Vagina (tissue), 2 donors: ENCODE measurements around the gene CSPG5. TPM values are rescaled to one million over a fixed set of nuclear protein-coding genes. Genes with fewer than 3 reads are reported as not detected.

Source experiments
- DNase-seq, 2 donors: peaks; one replicate each; pipeline ENCODE4 v3.0.0-alpha.2; 2017; ENCODE audit errors: extremely low spot score in 2 of 2
- H3K27ac ChIP-seq: fragments of 200-600 bp; sonication (generic); one replicate; pipeline ENCODE4 v1.5.1; 2019
- H3K27me3 ChIP-seq: fragments of 200-600 bp; sonication (generic); one replicate; pipeline ENCODE4 v1.5.1; 2019
- H3K36me3 ChIP-seq, 2 donors: fragments of 200-600 bp; sonication (generic); one replicate each; pipeline ENCODE4 v1.5.1; 2017 to 2019
- H3K4me1 ChIP-seq: fragments of 200-600 bp; sonication (generic); one replicate; pipeline ENCODE4 v1.5.1; 2019
- H3K4me3 ChIP-seq, 2 donors: fragments of 200-600 bp; sonication (generic); 1 replicate in 1 of 2; 2 replicates in 1 of 2; pipeline ENCODE4 v1.5.1; 2016 to 2019
- H3K9me3 ChIP-seq: fragments of 200-600 bp; sonication (generic); one replicate; pipeline ENCODE4 v1.5.1; 2019
- POLR2A ChIP-seq, 2 donors: fragments of 450-650 bp; IDR thresholded peaks; one replicate each; pipeline ENCODE4 v1.6.1; 2017; ENCODE audit warnings: antibody characterized with exemption in 2 of 2, mild to moderate bottlenecking in 2 of 2, moderate library complexity in 2 of 2
- POLR2AphosphoS5 ChIP-seq, 2 donors: sonication (generic); formaldehyde crosslinking; IDR thresholded peaks; one replicate each; pipeline ENCODE4 v1.9.0; 2017; ENCODE audit warnings: antibody characterized with exemption in 2 of 2, mild to moderate bottlenecking in 2 of 2, low read depth in 1 of 2; ENCODE audit not compliant: insufficient read depth in 1 of 2
- intact Hi-C: fragments of 100-400 bp; cut with DNase I; formaldehyde crosslinking; loops from one replicate; pipeline ENCODE4 v1.15.1; 2023
- total RNA-seq: library from RNA; depleted of rRNA; stranded (reverse); fragments of >200 nt; gene quantifications from one replicate; pipeline ENCODE4 v1.2.3, GENCODE V29; 2016
- TF ChIP-seq, protein P1 (sequence below), 3 experiments: fragments of 450-650 bp in 2 of 3; fragments of 200-600 bp in 1 of 3; sonication (generic) in 1 of 3; IDR thresholded peaks; one replicate each; pipeline ENCODE4 v1.5.1; 2017 to 2019; ENCODE audit warnings: antibody characterized with exemption in 3 of 3, mild to moderate bottlenecking in 2 of 3, moderate library complexity in 2 of 3

Gene CSPG5
- total RNA-seq, 1 donor from 2014 or later: 0.98 TPM

DNA sequence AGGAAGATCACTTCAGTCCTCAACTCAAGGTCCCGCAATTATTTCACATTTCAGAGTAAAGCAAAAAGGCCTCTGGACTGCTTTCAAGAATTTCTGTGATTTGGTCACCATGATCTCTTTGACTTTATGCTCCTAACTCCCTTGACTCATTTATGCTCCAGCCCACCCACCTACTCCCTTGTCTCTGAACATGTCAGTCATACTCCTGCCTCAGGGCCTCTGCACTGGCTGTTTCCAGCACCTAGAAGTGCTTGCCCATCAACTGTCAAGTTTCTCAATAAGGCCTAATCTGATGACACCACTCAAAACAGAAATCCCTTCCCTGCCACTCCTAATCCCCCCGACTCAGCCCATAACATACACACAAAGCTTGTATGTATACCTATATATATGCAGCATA lies 36.1 kb upstream of the CSPG5 start:
- TF ChIP-seq, protein P1, sequence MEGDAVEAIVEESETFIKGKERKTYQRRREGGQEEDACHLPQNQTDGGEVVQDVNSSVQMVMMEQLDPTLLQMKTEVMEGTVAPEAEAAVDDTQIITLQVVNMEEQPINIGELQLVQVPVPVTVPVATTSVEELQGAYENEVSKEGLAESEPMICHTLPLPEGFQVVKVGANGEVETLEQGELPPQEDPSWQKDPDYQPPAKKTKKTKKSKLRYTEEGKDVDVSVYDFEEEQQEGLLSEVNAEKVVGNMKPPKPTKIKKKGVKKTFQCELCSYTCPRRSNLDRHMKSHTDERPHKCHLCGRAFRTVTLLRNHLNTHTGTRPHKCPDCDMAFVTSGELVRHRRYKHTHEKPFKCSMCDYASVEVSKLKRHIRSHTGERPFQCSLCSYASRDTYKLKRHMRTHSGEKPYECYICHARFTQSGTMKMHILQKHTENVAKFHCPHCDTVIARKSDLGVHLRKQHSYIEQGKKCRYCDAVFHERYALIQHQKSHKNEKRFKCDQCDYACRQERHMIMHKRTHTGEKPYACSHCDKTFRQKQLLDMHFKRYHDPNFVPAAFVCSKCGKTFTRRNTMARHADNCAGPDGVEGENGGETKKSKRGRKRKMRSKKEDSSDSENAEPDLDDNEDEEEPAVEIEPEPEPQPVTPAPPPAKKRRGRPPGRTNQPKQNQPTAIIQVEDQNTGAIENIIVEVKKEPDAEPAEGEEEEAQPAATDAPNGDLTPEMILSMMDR (IDR thresholded peaks at IDR 0.05): no peak
- no peak for TF ChIP-seq POLR2AphosphoS5 (IDR thresholded peaks at IDR 0.05; ENCODE audit: insufficient read depth in 1 of 2, low read depth in 1 of 2)
- Histone ChIP-seq H3K9me3 (no peaks in the 10 kb centered on the region), H3K27ac (no peak overlapping the region), H3K4me3 (no peak overlapping the region), H3K4me1 (peaks cover 8% of the 10 kb centered on the region), H3K27me3 (no peaks in the 10 kb centered on the region), H3K36me3 (peaks cover 0 to 26% of the 10 kb centered on the region in 2 donors)
- intact Hi-C loops: no loop called here
- no peak for DNase-seq

DNA sequence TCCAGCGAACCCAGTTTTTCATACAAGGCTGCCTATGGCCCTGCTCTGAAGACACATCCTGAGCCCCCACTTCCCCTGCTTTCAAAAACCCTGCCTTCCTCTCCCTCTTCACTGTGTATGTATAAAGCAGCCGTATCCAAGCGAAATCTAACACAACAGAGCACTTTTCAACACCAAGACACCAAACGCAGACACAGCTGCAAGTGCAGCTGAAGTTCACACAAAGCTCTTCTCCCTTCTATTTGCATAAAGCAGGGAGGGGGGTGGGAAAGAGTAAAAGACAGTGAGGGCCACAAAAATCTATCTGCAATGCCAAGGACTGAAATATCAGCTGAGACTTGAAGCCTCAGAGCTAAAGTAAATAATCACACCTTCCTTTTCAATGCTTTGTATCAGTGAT lies 35.1 kb upstream of the CSPG5 start:
- Histone ChIP-seq H3K27ac (no peak overlapping the region), H3K36me3 (peaks cover 0 to 25% of the 10 kb centered on the region in 2 donors), H3K4me3 (no peak overlapping the region), H3K9me3 (no peaks in the 10 kb centered on the region), H3K4me1 (peaks cover 8% of the 10 kb centered on the region), H3K27me3 (no peaks in the 10 kb centered on the region)
- DNase-seq: no peak
- TF ChIP-seq, protein P1 (IDR thresholded peaks at IDR 0.05): no peak
- TF ChIP-seq POLR2AphosphoS5 (IDR thresholded peaks at IDR 0.05; ENCODE audit: insufficient read depth in 1 of 2, low read depth in 1 of 2) (no peak), POLR2A (IDR thresholded peaks at IDR 0.05) (no peak)
- intact Hi-C loops: no loop called here

DNA sequence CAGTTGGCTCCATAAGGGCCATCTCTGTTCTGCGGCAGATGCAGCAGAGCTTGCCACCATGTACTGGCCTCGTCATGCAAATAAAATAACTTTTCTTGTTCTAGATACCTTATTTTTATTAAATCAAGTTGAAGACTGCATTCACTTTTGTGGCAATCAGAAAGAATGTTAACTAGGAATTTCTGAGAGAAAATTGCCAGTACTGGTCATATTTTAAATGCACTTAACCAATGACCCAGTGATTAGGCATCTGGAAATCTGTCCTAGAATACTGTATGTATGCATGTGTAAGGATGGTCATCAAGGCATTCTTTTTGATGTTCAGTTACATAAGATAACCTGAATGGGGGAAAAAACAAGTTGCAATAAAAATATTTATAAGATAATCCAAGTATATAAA lies 34.2 kb upstream of the CSPG5 start:
- Histone ChIP-seq H3K27ac (no peak overlapping the region), H3K27me3 (no peaks in the 10 kb centered on the region), H3K9me3 (no peaks in the 10 kb centered on the region), H3K4me3 (no peak overlapping the region), H3K36me3 (peaks cover 0 to 20% of the 10 kb centered on the region in 2 donors), H3K4me1 (peaks cover 8% of the 10 kb centered on the region)
- no peak for TF ChIP-seq POLR2AphosphoS5 (IDR thresholded peaks at IDR 0.05; ENCODE audit: insufficient read depth in 1 of 2, low read depth in 1 of 2)
- TF ChIP-seq POLR2A (IDR thresholded peaks at IDR 0.05): no peak
- TF ChIP-seq, protein P1 (IDR thresholded peaks at IDR 0.05): no peak
- intact Hi-C loops: no loop called here
- no peak for DNase-seq

DNA sequence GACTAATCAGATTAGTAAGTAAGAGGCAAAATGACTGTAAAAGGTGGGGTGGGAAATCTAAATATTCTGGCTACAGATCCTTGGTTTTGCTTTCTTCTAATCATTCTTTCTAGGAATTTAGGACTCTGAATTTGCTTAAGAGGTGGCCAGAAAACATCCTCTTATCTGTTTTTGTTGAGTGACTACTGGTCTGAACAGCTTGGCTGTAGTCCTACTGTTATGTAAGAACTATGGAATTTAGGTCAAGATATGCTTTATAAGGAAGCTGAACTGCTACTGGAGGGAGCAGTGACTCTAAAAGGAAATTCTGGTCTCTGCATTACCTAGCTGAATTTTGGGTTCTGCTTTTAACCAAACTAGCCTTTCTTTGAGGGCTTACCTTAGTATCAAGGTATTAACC lies 33.5 kb upstream of the CSPG5 start:
- Histone ChIP-seq H3K36me3 (peaks cover 0 to 16% of the 10 kb centered on the region in 2 donors), H3K4me1 (peaks cover 8% of the 10 kb centered on the region), H3K9me3 (no peaks in the 10 kb centered on the region), H3K4me3 (no peak overlapping the region), H3K27ac (no peak overlapping the region), H3K27me3 (no peaks in the 10 kb centered on the region)
- TF ChIP-seq, protein P1 (IDR thresholded peaks at IDR 0.05): no peak
- TF ChIP-seq POLR2AphosphoS5 (IDR thresholded peaks at IDR 0.05; ENCODE audit: insufficient read depth in 1 of 2, low read depth in 1 of 2): no peak
- TF ChIP-seq POLR2A (IDR thresholded peaks at IDR 0.05): no peak
- intact Hi-C loops: no loop called here
- DNase-seq: no peak

DNA sequence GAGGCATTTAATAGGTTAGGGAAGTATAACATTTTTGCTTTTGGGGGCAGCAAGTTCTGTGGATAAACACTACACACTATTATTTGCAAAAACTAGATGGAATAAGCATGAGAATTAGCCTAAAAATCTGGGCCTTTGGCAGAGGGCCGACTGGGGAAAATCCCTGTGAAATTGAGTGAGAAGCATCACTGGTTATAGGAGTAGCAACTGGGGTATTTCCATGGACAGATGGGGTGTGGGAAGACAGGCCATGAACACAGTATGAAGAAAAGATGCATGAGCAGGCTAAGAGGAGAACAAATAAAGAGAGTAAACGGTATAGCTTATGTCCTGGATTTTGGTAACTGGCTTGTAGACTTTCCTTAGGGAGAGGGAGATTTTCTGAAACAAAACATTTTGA lies 32.9 kb upstream of the CSPG5 start:
- Histone ChIP-seq H3K4me3 (no peak overlapping the region), H3K4me1 (peaks cover 8% of the 10 kb centered on the region), H3K9me3 (no peaks in the 10 kb centered on the region), H3K27me3 (no peaks in the 10 kb centered on the region), H3K36me3 (peaks cover 0 to 16% of the 10 kb centered on the region in 2 donors), H3K27ac (no peak overlapping the region)
- intact Hi-C loops: no loop called here
- no peak for DNase-seq
- no peak for TF ChIP-seq POLR2A (IDR thresholded peaks at IDR 0.05)
- no peak for TF ChIP-seq POLR2AphosphoS5 (IDR thresholded peaks at IDR 0.05; ENCODE audit: insufficient read depth in 1 of 2, low read depth in 1 of 2)
- TF ChIP-seq, protein P1 (IDR thresholded peaks at IDR 0.05): no peak
